NCI-H1417 treated with DMSO at 0.1 percent for 48 hours (cell line): Measurements from ENCODE around the gene DNAJC18.
"Not testable (repeated sequence)": the region's sequence is repeated elsewhere in the genome, so short reads cannot be mapped to it uniquely, and the experiment has no call there.

Experiments used
- DNase-seq: peaks from one replicate; lab custom pipeline; 2025; lab: John Stamatoyannopoulos, UW

DNAJC18 gene

DNA sequence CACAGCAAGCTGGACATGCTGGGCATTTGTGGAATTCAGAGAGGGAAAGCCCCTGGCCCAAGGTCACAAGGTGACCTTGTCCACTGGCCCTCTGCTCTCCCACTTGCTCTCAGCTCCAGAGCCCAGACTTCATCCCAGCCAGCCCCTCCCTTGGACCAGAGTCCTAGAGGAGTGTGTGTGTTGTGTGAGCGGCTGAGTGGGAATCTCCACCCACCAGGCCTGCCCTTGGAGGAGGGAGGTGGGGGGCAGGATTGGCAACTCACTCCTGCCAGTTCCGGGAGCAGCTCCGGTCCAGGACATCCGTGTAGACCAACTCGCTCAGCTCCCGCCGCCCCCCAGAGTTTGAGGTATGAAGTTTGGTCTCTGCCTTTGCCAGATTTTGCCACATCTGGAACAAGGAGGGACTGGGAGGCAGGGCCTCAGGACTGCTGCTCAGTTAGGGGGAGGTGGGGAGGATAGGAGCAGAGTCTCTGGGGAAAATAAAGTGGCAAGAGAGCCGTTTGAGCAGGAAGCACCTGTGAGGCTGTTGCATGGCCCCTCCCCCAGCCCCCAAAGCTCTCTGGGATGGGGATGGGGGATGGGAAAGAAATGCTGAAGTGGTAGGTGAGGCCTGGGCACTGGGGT, 51.0 kb downstream of the DNAJC18 start:
- no peak for DNase-seq

DNA sequence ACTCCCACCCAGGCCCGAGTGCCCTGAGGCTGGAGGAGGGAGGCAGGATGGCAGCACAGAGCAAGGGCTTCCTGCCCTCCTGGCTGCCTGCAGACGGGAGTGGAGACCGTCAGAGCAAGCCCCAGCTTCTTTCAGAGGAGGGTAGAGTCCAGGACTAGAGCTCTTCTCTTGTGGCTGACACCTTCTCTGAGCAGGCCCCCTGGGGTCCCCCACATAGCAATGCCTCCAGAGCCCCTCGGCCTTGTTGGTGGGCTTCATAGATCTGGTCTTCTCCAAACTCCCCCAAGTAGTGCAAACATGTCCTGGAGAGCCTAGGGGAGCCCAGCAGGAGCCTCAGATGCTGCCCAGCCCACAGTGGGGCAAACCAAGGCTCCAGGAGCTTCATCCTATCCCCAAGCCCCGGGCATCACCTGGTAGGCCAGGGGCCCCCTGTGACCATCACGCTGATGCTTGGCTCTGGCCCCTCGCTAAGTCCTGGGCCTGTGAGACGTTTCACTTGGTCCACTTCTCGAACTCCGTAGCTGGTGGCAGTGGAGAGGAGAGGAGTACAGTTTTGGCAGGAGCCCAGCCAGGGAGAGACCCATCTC, 51.6 kb downstream of the DNAJC18 start:
- DNase-seq: no peak

DNA sequence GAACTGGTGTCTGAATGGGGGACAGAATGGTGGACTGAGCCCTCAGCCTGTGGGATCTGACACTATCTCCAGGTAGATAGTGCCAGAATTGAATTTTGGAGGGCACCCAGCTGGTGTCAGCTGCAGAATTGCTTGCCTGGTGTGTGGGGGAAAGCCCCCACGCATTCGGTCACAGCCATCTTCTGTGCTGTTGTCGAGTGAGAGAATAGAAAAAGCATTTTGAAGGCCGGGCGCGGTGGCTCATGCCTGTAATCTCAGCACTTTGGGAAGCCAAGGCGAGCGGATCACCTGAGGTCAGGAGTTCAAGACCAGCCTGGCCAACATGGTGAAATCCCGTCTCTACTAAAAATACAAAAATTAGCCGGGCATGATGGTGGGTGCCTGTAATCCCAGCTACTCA, 52.4 kb downstream of the DNAJC18 start:
- not testable (repeated sequence) for DNase-seq

DNA sequence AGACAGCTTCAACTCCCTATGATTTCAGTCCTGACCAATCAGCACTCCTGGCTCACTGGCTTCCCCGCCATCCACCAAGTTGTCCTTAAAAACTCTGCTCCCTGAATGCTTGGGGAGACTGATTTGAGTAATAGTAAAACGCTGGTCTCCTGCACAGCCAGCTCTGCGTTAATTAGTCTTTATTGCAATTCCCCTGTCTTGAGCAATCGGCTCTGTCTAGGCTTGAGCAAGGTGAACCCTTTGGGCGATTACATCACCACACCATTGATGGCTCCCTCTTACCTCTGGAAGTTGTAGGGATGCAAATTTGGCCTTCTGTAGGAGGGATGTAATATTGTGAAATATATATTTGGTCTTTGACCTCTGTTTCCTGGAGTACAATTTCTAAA, 53.3 kb downstream of the DNAJC18 start:
- DNase-seq: no peak

DNA sequence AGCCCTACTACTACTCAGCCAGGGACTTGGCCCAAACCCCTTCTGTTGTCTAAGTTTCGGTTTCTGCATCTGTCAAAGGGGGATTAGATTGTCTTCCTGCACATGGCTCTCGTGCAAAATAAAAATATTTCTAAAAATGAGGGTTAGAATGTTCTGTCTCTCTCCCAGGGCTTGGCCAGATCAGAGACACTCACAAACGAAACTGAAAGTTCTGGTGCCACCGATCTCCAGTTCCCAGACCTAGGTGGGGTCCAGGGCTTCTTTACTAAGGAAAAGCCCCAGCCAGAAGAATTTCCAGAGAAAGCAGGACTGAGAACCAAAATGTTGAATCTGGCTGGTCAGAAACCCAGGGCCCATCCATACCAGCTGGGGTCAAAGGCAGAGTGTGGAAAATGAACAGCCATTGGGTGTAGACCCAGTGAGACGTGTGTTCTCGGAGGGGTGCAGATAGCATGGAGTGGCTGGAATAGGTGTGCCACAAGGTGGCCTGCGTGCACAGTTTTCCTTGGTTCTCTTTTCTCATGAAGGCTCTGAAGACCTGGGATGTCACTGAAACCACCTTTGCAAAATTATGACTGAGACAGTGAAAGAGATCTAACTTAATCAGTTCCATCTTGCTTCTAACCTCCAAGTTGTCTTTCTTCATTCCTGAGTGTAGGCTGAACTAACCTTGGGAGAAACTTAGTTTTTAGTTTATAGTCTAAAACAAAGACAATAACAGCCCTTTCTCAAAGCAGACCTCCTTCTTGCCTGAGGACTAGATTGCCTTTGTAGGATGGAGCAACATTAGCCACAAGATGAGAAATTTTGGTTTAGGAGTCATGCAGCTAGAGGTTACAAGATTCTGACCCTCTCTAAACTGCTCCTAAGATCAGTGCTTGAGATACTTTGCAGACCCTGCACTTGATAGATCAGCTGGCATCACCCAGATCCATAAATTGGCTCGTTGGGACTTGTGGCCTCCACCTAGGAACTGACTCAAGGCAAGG, 54.0 kb downstream of the DNAJC18 start:
- no peak for DNase-seq

DNA sequence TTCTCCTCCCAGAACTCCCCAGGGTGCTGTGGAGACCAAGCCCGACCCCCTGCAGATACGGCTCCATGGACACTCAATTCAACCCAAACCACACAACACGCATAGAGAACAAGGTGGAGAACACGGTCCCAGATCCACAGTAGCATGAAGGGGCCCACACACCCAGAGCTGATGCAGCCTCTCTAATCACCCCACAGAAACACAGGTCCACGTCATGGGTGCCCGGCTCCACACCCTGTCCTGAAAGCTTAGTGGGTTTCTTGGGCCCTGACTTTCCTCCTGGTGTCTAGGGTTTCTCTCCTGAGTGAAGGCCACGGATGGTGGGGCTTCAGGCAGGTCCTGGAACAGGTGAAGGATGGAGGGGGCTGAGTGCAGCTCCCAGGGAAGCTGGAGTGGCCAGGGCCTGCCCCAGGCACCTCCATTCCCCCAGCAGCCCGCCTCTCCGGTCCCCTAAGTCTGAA, 54.7 kb downstream of the DNAJC18 start:
- DNase-seq: no peak

DNA sequence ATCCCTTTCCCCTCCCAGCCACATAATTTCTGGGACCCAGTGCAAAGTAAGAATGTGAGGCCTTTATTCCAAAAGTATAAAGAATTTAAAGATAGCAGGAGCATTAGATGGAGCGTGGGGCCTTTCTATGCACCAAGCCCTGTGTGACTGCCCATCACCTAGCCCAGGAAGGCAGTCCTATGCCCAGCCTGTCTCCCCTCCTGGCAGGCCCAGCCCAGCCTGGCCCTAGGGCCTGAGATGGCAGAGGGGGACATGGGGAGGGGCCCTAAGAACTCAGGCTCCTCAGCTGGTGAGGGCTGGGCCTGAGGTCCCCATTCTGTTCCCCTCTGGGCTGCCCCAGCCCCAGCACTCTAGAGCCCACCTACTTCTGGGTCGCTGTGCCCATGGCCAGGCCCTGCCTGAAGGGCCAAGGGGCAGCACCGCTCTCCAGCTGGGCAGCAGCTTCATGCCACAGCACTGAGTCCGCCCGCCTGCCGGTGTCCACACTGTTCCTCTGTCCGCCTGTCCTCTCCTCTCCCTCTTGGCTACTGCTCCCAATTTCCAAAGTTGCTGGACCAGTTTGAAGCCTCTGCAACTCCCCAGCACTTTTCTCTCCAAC, 55.2 kb downstream of the DNAJC18 start:
- no peak for DNase-seq

DNA sequence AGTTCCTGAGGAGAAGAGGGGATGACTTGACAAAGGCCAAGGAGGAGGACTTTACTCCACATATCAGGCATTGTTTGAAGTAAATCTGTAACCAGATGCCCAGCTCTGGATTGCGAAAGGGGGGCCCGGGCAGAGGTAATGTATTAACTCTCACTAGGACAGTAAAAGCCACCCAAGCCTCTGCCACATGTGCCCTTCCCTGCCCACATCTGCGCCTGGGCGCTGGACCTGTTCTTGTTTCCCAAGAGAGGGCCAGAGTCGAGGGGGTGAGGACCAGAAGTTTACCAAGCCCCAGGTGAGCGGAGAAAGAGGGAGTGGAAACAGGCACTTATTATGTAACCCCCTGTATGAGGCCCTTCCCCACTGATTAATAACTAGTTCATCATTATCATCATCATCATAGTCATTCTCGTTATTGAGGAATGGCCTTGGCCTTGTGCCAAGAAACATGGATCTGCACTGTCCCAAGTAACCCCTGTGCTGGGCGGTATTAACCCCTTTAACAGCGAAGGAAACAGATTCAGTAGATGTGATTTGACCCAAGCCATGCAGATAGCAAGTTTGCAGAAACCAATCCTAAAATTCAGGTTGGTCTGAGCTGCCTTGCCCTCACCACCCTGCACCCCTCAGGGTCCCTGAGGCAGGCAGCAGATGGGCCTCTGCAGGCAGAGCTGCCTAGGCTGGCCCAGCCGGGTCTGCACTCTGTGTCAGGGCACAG, 55.9 kb downstream of the DNAJC18 start, which contains the start of gene SLC23A1:
Gene SLC23A1, minus strand, starts transcription at position 23 of the 718 bp plus-strand sequence. CDS start 44 bp downstream, outside the sequence.
- no peak for DNase-seq

DNA sequence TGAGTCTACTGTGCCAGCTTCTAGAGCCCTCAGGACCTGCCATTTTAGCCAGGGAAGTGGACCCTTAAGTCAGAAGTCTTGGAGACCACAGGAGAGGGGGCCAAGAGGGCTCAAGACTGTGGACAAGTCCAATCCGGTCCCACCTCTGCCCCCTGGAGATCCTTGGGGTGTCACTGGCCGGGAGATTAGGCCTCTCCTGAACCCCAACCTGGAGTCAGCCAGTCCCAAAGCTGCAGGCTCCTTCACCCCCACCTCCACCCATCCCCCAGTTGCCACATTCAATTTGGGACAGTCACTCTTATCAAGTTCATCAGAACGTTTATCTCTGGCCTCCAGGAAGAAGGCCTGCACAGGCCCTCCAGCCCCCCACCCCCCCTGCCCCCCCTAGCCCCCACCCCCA, 56.5 kb downstream of the DNAJC18 start:
- DNase-seq: no peak

DNA sequence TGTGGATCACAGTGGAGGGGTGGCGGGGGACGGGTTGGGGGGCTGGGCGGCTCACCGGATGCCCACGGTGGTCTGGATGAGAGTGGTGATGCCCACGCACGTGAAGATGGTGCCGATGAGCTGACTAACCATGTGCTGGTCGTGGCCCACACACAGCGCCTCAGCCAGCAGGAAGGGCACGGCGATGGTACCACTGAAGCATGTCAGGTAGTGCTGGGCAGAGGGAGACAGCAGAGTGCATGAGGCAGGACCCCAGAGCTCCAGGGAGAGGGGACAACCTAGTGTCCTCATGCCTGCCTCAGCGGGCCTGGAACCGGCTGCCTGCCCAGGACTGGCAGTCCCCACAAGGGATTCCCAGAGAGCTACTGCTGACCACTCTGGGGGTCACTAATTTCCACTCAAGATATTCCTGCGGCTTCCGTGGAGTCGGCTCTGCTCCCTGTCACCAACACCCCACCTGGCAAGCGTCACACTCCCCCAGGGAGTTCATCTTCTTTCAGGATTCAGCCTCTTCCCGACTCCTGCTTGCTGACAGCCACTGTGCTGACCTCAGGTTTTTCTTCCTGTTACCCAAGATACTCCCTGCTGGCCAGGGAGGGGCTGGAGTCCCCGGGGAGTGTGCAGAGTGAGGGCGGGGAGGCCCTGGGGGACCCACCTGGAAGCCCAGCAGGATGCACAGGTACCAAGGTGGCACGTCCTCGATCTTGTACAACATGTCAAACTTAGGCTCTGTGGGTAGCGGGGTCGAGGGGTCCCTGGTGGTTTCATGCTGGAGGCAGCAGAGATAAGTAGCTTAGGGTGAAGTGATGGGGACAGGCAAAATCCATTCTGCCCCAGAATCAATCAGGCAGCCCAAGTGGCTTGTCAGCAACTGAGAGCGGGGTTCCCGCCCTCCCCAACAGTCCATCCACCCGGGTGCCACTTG, 57.2 kb downstream of the DNAJC18 start:
- no peak for DNase-seq

DNA sequence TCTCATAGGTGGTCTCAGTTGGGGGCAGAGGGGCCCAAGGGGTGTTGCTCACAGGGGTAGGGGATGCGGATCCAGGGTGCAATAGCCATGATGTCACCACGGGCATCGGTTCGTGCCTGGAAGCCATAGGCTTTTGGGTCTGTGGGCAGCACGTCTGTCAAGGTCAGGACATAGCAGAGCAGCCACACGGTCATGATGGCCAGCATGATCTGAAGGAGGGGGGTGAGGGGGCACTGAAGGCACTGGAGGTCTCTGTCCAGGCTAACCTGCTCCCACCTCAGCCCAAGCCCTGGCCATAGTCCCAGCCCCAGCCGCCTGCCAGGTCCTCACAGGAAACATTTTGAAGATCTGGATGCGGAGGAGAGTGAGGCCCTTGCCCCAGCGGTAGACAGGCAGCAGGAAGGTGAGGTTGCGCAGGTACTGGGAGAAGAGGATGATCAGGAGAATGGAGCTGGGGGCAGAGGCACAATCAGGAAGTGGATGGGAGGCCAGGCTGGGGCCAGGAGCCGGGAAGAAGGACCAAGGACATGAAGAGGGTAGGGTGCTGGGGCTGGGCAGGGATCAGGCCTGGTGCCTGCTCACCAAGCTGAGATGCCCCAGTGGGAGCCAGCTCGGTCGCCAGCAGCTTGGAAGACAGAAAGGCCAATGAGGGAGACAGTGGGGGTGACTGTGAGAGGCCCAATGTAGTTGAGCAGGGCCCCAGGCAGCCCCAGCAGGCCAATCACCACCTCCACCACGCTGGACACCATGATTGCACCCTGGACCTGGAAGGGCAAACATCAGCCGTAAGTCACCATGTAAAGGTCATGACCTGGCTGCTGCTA, 59.5 kb downstream of the DNAJC18 start:
- no peak for DNase-seq

DNA sequence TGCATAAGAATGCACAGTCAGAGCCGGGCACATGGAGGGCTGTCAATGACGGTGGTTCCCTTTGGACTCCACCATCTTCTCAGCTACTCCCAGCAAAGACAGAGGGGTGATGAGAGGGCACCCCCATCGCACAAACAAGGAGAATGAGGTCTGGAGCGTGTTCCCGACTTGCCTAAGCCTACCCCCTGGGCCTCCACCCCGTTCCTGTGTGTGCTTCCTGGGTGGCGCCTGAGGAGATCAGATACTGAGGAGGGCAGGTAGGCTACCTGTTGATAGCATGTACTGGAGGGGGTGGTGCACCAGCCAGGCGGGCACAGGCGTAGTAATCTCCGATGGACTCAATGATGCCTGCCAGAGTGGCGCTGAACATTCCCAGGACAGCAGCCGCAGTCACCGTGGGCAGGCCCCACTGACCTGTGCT, 60.4 kb downstream of the DNAJC18 start:
- DNase-seq: no peak

DNA sequence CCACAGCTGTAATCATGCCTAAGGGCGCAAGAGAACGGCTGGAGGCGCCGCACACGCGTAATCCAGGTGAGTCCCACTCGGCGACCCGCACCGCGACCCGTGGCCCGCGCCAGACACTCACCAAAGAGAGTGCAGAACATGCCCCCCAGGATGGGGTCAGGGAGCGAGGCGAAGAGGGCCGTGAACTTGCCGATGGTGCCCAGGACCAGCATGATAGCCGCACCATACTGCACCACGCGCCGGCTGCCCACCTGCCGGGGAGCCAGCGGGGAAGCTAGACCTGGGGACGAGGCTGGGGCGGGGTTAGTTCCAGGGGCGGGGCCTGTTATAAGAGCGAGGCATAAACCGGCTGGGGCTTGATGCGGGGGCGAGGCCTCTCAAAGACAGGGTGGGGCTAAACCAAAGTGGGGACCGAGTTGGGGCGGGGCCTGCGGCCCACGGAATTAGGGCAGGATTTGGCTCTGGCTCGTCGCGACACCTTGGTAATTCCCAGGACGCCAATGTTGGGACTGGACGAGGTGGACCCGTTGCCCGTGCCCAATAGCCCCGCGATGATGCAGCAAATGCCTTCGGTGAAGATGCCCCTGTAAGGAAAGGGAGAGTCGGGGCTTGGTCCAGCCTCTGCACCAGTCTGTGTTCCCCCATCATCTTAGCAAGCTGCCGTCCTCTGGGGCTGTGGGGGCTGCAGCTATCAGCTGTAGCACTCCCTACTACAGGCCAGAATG, 61.1 kb downstream of the DNAJC18 start:
- DNase-seq: no peak

DNA sequence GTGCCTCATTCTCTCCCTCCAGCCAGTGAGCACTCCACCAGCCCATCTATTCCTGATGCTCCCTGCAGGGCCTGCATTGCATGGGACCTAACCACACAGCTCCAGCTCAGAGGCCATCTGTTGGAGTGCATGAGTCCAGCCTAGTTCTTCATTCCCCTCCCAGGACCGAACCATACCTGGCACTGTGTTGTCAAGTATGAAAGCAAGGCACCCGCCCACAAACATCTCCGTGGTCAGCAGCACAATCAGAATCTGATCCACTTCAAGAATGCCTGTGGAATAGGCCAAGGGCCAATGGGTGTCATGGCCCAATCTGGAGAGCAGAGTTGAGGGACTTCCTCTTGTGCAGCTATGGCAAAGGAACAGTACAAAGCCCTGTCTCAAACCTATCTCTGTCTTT, 62.1 kb downstream of the DNAJC18 start:
- DNase-seq: no peak

DNA sequence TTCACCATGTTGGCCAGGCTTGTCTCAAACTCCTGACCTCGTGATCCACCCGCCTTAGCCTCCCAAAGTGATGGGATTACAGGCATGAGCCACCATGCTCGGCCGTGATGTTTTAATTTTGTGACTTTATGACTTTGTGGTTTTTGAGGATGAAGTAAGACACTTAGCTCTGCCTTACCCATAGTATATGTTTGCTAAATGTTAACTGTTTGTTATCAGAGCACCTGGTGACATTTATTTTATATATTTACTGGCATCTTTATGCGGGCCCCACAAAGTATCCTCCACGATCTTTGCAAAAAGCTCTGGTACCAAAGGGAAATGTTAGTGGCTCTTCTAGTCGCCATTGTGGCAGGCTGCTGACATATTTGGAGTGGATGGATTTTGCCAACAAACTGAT, 63.0 kb downstream of the DNAJC18 start:
- no peak for DNase-seq

DNA sequence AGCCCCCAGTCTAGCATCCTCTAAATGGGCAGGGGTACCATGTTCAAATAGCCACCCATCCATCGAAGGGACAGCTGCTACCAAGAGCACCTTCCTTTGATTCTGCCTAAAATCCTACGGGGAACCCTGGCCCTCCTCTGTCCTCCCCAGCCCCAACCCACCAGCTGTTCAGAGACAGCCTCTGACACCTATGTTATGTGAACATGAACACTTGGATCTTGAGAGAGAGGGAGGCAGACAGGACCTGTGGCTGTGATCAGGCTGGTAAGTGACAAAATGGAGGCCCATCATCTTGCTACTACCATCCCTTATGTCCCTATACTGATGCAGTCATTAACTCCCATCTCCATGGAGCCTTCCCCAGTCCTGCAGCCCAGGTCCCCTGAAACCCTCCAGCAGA, 64.4 kb downstream of the DNAJC18 start:
- DNase-seq: no peak

DNA sequence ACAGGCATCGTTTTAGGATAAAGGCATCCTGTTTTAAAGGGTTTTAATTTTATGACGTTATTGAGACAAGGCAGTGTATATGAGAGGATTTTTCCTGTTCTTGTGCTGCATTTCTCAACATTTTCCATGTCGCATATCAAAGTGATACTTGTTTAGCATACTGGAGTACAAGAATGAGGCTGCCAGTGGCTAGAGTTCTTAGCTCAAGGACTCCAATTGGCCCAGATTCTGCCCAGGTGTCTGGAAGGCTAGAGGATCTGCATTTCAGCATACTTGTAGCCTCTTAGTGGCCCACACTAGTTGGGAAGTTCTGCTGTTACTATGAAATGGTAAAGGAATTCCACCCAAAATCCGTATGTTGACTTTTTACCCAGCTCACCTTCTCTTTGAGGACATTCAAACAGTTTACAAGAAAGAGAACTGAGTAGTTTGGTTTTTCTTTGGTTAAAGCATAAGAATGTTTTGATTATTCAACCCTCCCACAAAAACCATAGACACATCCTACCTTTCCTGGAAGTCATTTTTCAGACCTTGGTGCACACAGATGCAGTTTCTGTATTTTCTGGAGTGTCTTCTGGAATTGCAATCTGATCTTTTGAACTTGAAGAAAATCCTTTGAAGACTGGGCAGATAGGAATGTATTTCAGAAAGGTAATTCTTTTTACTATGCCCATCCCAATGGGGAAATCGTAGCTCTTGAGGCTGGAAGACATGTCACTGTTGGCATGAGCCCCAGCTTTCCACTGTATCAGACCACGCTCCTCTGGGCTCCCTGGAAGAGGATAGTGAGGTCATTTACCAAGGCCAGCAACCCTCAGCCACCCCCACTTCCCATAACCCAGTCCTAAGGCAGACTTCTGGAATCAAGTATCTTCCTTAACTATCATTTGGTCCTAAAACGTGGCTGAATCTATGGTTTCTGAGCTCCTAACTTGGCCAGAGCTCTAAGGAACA, 67.6 kb downstream of the DNAJC18 start:
- no peak for DNase-seq

DNA sequence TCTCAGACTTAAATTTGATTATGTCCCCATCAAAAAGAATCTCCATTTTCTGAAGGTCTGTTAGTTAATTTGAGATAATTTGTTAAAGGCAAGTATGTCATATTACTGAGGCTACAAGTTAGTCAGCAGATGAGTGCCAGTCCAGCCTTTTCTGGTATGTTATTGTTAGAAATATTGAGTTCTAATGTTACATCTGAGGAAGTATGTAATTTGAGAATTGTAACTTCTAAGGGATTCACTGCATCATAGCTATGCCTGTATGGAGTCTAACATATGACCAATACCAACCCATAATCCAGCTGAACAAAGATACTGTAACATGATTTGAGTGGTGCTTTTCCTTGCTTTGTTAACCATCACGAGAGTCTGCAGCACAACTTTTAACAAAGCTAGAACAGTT, 70.1 kb downstream of the DNAJC18 start:
- no peak for DNase-seq
